Mucosa of stomach (tissue), 1 donor: ENCODE measurements around the gene FRMPD2.
A peak's percentile ranks its signal among the peaks of the same experiment; 100 is the strongest.

Experiments
- H3K27me3 ChIP-seq: one replicate; pipeline ENCODE4 v1.7.0; 2013; ENCODE audit warnings: mild to moderate bottlenecking, low read length; ENCODE audit not compliant: control insufficient read depth, insufficient read depth
- H3K36me3 ChIP-seq: one replicate; pipeline ENCODE4 v1.7.0; 2013; ENCODE audit warnings: low read length; ENCODE audit not compliant: control insufficient read depth, insufficient read depth
- H3K4me1 ChIP-seq: one replicate; pipeline ENCODE4 v1.7.0; 2013; ENCODE audit warnings: mild to moderate bottlenecking, low read length; ENCODE audit not compliant: control insufficient read depth, insufficient read depth
- H3K4me3 ChIP-seq: one replicate; pipeline ENCODE4 v1.7.0; 2013; ENCODE audit warnings: low read length
- H3K9ac ChIP-seq: one replicate; pipeline ENCODE4 v1.7.0; 2013; ENCODE audit warnings: mild to moderate bottlenecking, low read length, moderate library complexity
- H3K9me3 ChIP-seq: one replicate; pipeline ENCODE4 v1.7.0; 2013; ENCODE audit warnings: mild to moderate bottlenecking, low read length, moderate library complexity; ENCODE audit not compliant: control insufficient read depth
- donor health status: Pancreatic carcinoma.

FRMPD2 gene, protein sequence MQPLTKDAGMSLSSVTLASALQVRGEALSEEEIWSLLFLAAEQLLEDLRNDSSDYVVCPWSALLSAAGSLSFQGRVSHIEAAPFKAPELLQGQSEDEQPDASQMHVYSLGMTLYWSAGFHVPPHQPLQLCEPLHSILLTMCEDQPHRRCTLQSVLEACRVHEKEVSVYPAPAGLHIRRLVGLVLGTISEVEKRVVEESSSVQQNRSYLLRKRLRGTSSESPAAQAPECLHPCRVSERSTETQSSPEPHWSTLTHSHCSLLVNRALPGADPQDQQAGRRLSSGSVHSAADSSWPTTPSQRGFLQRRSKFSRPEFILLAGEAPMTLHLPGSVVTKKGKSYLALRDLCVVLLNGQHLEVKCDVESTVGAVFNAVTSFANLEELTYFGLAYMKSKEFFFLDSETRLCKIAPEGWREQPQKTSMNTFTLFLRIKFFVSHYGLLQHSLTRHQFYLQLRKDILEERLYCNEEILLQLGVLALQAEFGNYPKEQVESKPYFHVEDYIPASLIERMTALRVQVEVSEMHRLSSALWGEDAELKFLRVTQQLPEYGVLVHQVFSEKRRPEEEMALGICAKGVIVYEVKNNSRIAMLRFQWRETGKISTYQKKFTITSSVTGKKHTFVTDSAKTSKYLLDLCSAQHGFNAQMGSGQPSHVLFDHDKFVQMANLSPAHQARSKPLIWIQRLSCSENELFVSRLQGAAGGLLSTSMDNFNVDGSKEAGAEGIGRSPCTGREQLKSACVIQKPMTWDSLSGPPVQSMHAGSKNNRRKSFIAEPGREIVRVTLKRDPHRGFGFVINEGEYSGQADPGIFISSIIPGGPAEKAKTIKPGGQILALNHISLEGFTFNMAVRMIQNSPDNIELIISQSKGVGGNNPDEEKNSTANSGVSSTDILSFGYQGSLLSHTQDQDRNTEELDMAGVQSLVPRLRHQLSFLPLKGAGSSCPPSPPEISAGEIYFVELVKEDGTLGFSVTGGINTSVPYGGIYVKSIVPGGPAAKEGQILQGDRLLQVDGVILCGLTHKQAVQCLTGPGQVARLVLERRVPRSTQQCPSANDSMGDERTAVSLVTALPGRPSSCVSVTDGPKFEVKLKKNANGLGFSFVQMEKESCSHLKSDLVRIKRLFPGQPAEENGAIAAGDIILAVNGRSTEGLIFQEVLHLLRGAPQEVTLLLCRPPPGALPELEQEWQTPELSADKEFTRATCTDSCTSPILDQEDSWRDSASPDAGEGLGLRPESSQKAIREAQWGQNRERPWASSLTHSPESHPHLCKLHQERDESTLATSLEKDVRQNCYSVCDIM (N-terminal part only)

DNA sequence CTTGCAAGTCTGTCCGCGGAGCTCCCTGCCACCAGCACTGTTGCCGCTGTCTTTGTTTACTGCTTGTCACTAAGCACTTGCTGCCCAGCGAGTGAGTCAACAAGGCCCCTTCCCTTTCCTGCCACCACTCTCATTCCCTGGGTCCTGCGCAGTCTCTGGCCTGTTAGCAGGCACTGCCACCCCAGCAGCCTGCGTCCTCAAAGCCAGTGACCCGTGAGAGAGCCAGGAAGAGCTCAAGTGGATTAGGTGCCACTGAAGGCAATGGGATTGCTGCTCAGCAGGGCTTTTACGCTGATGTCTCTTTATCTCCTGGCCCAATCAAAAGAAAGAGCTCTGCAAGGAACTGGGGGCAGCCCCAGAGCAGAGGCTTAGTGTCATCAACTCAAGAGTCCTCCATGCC is at the start of gene FRMPD2:
Gene FRMPD2 (minus strand): TSS at position 61 of the 400 bp plus-strand sequence. CDS start 129 bp downstream, outside the sequence.
- H3K4me1 ChIP-seq, result no peaks in the 10 kb centered on the region
- no peaks in the 10 kb centered on the region for H3K36me3 ChIP-seq
- no peak within 1 kb of the TSS for H3K4me3 ChIP-seq
- H3K27me3 ChIP-seq, result no peaks in the 10 kb centered on the region
- no peaks in the 10 kb centered on the region for H3K9me3 ChIP-seq
- no peak within 1 kb of the TSS for H3K9ac ChIP-seq

DNA sequence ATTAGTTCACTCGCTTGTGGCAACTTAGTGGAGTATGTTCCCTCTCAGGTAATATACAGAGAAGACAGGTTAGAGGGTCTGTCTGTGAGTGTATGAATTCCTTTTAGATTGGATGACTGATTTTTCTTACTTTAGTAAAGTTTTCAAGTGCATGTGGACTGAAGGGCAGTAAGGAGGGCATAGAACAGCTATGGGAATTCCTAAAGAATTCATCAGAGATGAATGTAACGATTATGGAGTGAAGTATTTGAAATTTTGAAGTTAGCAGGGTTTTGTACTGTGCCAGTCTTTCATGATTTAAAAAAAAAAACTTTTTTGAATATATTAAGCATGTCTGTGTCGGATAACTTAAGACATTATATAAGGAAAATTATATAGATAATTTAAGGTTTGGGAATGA is 47.5 kb upstream of the FRMPD2 start:
- no peak overlapping the region for H3K9ac ChIP-seq
- no peaks in the 10 kb centered on the region for H3K9me3 ChIP-seq
- no peaks in the 10 kb centered on the region for H3K36me3 ChIP-seq
- no peak overlapping the region for H3K4me3 ChIP-seq
- H3K4me1 ChIP-seq, result peaks cover 8% of the 10 kb centered on the region
- H3K27me3 ChIP-seq, result no peaks in the 10 kb centered on the region

GRCh38 chr10:48317321-48317990 is 43.0 kb upstream of the FRMPD2 start:
- Histone ChIP-seq H3K9ac (no peak overlapping the region), H3K9me3 (no peaks in the 10 kb centered on the region), H3K36me3 (no peaks in the 10 kb centered on the region)

GRCh38 chr10:48316236-48316635 is 41.7 kb upstream of the FRMPD2 start:
- Histone ChIP-seq H3K9me3 (no peaks in the 10 kb centered on the region), H3K4me1 (peaks cover 8% of the 10 kb centered on the region), H3K9ac (no peak overlapping the region), H3K36me3 (no peaks in the 10 kb centered on the region), H3K4me3 (no peak overlapping the region), H3K27me3 (no peaks in the 10 kb centered on the region)

More at GRCh38 chr10:48317321-48317990, 43.0 kb upstream of the FRMPD2 start:
- H3K4me1 ChIP-seq, result peaks cover 8% of the 10 kb centered on the region
- no peak overlapping the region for H3K4me3 ChIP-seq
- H3K27me3 ChIP-seq, result no peaks in the 10 kb centered on the region

GRCh38 chr10:48314107-48314506 is 39.6 kb upstream of the FRMPD2 start:
- no peaks in the 10 kb centered on the region for H3K9me3 ChIP-seq
- H3K27me3 ChIP-seq, result no peaks in the 10 kb centered on the region
- H3K4me1 ChIP-seq, result peaks cover 8% of the 10 kb centered on the region
- no peak overlapping the region for H3K4me3 ChIP-seq
- H3K36me3 ChIP-seq, result no peaks in the 10 kb centered on the region
- no peak overlapping the region for H3K9ac ChIP-seq

- Histone ChIP-seq H3K27me3 (no peaks in the 10 kb centered on the region), H3K9me3 (no peaks in the 10 kb centered on the region), H3K36me3 (no peaks in the 10 kb centered on the region), H3K4me3 (no peak overlapping the region), H3K9ac (no peak overlapping the region), H3K4me1 (peaks cover 4% of the 10 kb centered on the region)
These were observed 35.3 kb upstream of the FRMPD2 start for GRCh38 chr10:48309711-48310226.

DNA sequence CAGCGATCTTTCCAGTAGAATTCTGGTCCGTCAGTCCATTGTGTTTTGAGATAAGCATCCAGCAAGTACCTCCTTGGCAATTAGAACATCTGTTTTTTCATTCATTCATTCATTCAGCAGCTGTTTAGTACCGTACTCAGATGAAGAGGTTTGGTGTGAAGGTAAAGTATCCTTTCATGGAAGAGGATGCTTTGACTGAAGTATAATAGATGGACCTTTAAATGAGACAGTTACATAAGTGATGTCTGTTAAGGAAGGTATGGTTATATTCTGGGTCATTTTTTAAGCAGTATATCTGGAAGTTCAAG is 33.2 kb upstream of the FRMPD2 start:
- Histone ChIP-seq H3K4me3 (peak overlapping the region; percentile 26), H3K9me3 (no peaks in the 10 kb centered on the region), H3K27me3 (no peaks in the 10 kb centered on the region), H3K4me1 (peaks cover 4% of the 10 kb centered on the region), H3K9ac (peak overlapping the region; percentile 27), H3K36me3 (no peaks in the 10 kb centered on the region)

GRCh38 chr10:48306870-48307710 is 32.6 kb upstream of the FRMPD2 start:
- peak overlapping the region; percentile 26 for H3K4me3 ChIP-seq
- H3K9me3 ChIP-seq, result no peaks in the 10 kb centered on the region
- no peaks in the 10 kb centered on the region for H3K36me3 ChIP-seq
- peaks cover 4% of the 10 kb centered on the region for H3K4me1 ChIP-seq
- H3K9ac ChIP-seq, result peak overlapping the region; percentile 27
- no peaks in the 10 kb centered on the region for H3K27me3 ChIP-seq

- no peaks in the 10 kb centered on the region for H3K27me3 ChIP-seq
- peak within 1 kb of the TSS; percentile 26 for H3K4me3 ChIP-seq
- peaks cover 4% of the 10 kb centered on the region for H3K4me1 ChIP-seq
- H3K9ac ChIP-seq, result peak within 1 kb of the TSS; percentile 44
- no peaks in the 10 kb centered on the region for H3K9me3 ChIP-seq
- H3K36me3 ChIP-seq, result no peaks in the 10 kb centered on the region
These were observed 31.9 kb upstream of the FRMPD2 start, which contains the start of gene MAPK8 for GRCh38 chr10:48306265-48306869. TSS of gene MAPK8 (plus strand) at chr10:48306677. CDS start at chr10:48401661, 94,984 bp downstream.

GRCh38 chr10:48305905-48306264 is 31.4 kb upstream of the FRMPD2 start:
- Histone ChIP-seq H3K27me3 (no peaks in the 10 kb centered on the region), H3K9me3 (no peaks in the 10 kb centered on the region), H3K36me3 (no peaks in the 10 kb centered on the region), H3K4me3 (no peak overlapping the region), H3K4me1 (peaks cover 4% of the 10 kb centered on the region), H3K9ac (peak overlapping the region; percentile 44)
